H1 (cell line): ENCODE results near the gene PAQR8.

Experiments used
- EP300 ChIP-seq, 2 experiments: IDR thresholded peaks; 1 replicate in 1 of 2; 2 replicates in 1 of 2; pipeline ENCODE4 v1.6.1; 2011 to 2012; ENCODE audit warnings: low read depth in 2 of 2, low read length in 2 of 2, mild to moderate bottlenecking in 2 of 2, borderline replicate concordance in 1 of 2, inconsistent platforms in 1 of 2, moderate library complexity in 1 of 2
- POLR2A ChIP-seq, 2 experiments: IDR thresholded peaks; 1 replicate in 1 of 2; 2 replicates in 1 of 2; pipeline ENCODE4 v1.6.1; 2011; ENCODE audit warnings: low read depth in 2 of 2, low read length in 2 of 2, mild to moderate bottlenecking in 2 of 2; ENCODE audit errors: control extremely low read depth in 1 of 2
- POLR2AphosphoS5 ChIP-seq: IDR thresholded peaks from 2 replicates; pipeline ENCODE4 v1.6.1; 2011; ENCODE audit warnings: low read depth, low read length
- RNF2 ChIP-seq: fragments of 200-900, 300-1000 bp; sonication (generic); IDR thresholded peaks from 2 replicates; pipeline ENCODE4 v1.7.1; 2016; ENCODE audit warnings: borderline replicate concordance, low read depth, mild to moderate bottlenecking, antibody characterized with exemption, low read length; ENCODE audit not compliant: poor library complexity, severe bottlenecking; ENCODE audit errors: missing control alignments
- SIN3A ChIP-seq, 2 experiments: IDR thresholded peaks in 1 of 2; conservative IDR thresholded peaks in 1 of 2; 2 replicates each; pipeline ENCODE4 v1.6.1; 2011 to 2012; ENCODE audit warnings: low read length in 2 of 2, improper control_type of control experiment in 1 of 2, low read depth in 1 of 2, mild to moderate bottlenecking in 1 of 2
- SP1 ChIP-seq: IDR thresholded peaks from 2 replicates; pipeline ENCODE4 v1.6.1; 2011; ENCODE audit warnings: low read depth, low read length
- TBP ChIP-seq: IDR thresholded peaks from 2 replicates; pipeline ENCODE4 v1.6.1; 2011; ENCODE audit warnings: low read depth, low read length, improper control_type of control experiment
- TF ChIP-seq, protein P1 (sequence below), 3 experiments: IDR thresholded peaks; 1 replicate in 2 of 3; 2 replicates in 1 of 3; pipeline versions ENCODE4 v1.5.1 to v1.6.1; 2011; ENCODE audit warnings: low read length in 3 of 3, mild to moderate bottlenecking in 3 of 3, inconsistent platforms in 2 of 3, low read depth in 1 of 3, moderate library complexity in 1 of 3; ENCODE audit not compliant: insufficient read depth in 1 of 3; ENCODE audit errors: control extremely low read depth in 1 of 3
- TF ChIP-seq, protein P2 (sequence below): IDR thresholded peaks from 2 replicates; pipeline ENCODE4 v1.6.1; 2012; ENCODE audit warnings: low read length, inconsistent platforms

DNA sequence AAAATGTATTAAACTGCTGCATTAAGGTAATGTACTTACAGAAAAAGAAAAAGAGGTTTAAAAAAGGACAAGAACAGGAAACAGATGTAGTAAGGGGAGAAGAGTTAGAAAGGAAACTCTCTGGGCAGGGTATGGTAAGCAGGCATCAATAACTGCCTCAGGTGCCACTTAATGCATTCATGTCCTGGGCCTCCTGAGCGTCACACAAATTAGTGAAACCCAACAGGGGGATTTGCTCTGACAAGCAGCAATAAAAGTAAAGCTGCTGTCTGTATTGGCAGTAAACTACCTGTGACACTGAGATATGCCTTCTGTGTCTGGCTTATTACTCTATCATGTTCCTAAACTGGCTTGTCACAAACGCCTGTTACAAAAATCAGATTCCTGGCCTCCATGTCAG lies 56.7 kb downstream of the PAQR8 start:
- no peak for TF ChIP-seq RNF2
- TF ChIP-seq, protein P1, sequence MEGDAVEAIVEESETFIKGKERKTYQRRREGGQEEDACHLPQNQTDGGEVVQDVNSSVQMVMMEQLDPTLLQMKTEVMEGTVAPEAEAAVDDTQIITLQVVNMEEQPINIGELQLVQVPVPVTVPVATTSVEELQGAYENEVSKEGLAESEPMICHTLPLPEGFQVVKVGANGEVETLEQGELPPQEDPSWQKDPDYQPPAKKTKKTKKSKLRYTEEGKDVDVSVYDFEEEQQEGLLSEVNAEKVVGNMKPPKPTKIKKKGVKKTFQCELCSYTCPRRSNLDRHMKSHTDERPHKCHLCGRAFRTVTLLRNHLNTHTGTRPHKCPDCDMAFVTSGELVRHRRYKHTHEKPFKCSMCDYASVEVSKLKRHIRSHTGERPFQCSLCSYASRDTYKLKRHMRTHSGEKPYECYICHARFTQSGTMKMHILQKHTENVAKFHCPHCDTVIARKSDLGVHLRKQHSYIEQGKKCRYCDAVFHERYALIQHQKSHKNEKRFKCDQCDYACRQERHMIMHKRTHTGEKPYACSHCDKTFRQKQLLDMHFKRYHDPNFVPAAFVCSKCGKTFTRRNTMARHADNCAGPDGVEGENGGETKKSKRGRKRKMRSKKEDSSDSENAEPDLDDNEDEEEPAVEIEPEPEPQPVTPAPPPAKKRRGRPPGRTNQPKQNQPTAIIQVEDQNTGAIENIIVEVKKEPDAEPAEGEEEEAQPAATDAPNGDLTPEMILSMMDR (IDR thresholded peaks at IDR 0.05; ENCODE audit: control extremely low read depth in 1 of 3, insufficient read depth in 1 of 3, low read depth in 1 of 3, low read length in 3 of 3), result no peak
- no peak for TF ChIP-seq SP1
- no peak for TF ChIP-seq EP300 (IDR thresholded peaks at IDR 0.05; ENCODE audit: borderline replicate concordance in 1 of 2, low read depth in 2 of 2, low read length in 2 of 2)
- TF ChIP-seq, protein P2, sequence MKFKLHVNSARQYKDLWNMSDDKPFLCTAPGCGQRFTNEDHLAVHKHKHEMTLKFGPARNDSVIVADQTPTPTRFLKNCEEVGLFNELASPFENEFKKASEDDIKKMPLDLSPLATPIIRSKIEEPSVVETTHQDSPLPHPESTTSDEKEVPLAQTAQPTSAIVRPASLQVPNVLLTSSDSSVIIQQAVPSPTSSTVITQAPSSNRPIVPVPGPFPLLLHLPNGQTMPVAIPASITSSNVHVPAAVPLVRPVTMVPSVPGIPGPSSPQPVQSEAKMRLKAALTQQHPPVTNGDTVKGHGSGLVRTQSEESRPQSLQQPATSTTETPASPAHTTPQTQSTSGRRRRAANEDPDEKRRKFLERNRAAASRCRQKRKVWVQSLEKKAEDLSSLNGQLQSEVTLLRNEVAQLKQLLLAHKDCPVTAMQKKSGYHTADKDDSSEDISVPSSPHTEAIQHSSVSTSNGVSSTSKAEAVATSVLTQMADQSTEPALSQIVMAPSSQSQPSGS, result no peak
- TF ChIP-seq POLR2AphosphoS5, result no peak
- TF ChIP-seq TBP, result no peak
- no peak for TF ChIP-seq POLR2A (IDR thresholded peaks at IDR 0.05; ENCODE audit: control extremely low read depth in 1 of 2, low read depth in 2 of 2, low read length in 2 of 2)
- no peak for TF ChIP-seq SIN3A (conservative IDR thresholded peaks at IDR 0.05 in 1 of 2, IDR thresholded peaks at IDR 0.05 in 1 of 2; ENCODE audit: low read depth in 1 of 2, low read length in 2 of 2)
